Measurements from ENCODE around the gene BPIFB1. TPM values are rescaled to one million over a fixed set of nuclear protein-coding genes. Genes with fewer than 3 reads are reported as not detected.

BPIFB1 gene
- total and polyA plus RNA-seq, 2 of the 13 experiments (the other 11 are each of a cell fraction or from before 2014, with no cell fraction given): 0.82 to 4.4 TPM

GRCh38 chr20:33281550-33282146 is 1.4 kb upstream of the BPIFB1 start (continued):
- peak; percentile 91 for TF ChIP-seq ZNF280B (CRISPR knock-in tag; IDR thresholded peaks at IDR 0.05; ENCODE audit: borderline replicate concordance)
- TF ChIP-seq ZNF75D (CRISPR knock-in tag; IDR thresholded peaks at IDR 0.05; ENCODE audit: borderline replicate concordance): no peak
- no peak for TF ChIP-seq RORA (CRISPR knock-in tag; IDR thresholded peaks at IDR 0.05)
- peak; percentile 38; the same call in 1 of the 2 replicates for TF ChIP-seq HOXA3 (CRISPR knock-in tag; IDR thresholded peaks at IDR 0.05)
- TF ChIP-seq SRSF9 (IDR thresholded peaks at IDR 0.05; ENCODE audit: borderline replicate concordance, insufficient read depth, low read depth, low read length, poor library complexity, severe bottlenecking): no peak
- no peak for TF ChIP-seq ATF6 (CRISPR knock-in tag; conservative IDR thresholded peaks at IDR 0.05)
- TF ChIP-seq WIZ (CRISPR knock-in tag; IDR thresholded peaks at IDR 0.05): no peak
- no peak for TF ChIP-seq ZNF747 (CRISPR knock-in tag; IDR thresholded peaks at IDR 0.05; ENCODE audit: borderline replicate concordance)
- no peak for TF ChIP-seq HOXA7 (CRISPR knock-in tag; IDR thresholded peaks at IDR 0.05)
- no peak for TF ChIP-seq TP53 (CRISPR knock-in tag; conservative IDR thresholded peaks at IDR 0.05)
- peak; percentile 57; the same call in 1 of the 2 replicates for TF ChIP-seq KDM1A (CRISPR knock-in tag; IDR thresholded peaks at IDR 0.05)
- peak; percentile 37; the same call in 1 of the 2 replicates for TF ChIP-seq ZNF761 (CRISPR knock-in tag; conservative IDR thresholded peaks at IDR 0.05)
- peak; percentile 81; the same call in 1 of the 2 replicates for TF ChIP-seq ZNF44 (CRISPR knock-in tag; IDR thresholded peaks at IDR 0.05)
- TF ChIP-seq ARNT2 (CRISPR knock-in tag; IDR thresholded peaks at IDR 0.05; ENCODE audit: low read depth): 0 out of 2 replicates have a peak, but pooled peaks have one; percentile 38
- TF ChIP-seq TBP (CRISPR knock-in tag; IDR thresholded peaks at IDR 0.05): no peak
- no peak for TF ChIP-seq ZNF432 (CRISPR knock-in tag; IDR thresholded peaks at IDR 0.05; ENCODE audit: borderline replicate concordance)
- TF ChIP-seq NR2C2 (CRISPR knock-in tag; IDR thresholded peaks at IDR 0.05; ENCODE audit: borderline replicate concordance): no peak
- TF ChIP-seq ZNF547 (CRISPR knock-in tag; IDR thresholded peaks at IDR 0.05): no peak; the same call in 1 of the 2 replicates
- no peak; the same call in 1 of the 2 replicates for TF ChIP-seq ZNF331 (CRISPR knock-in tag; IDR thresholded peaks at IDR 0.05)
- TF ChIP-seq ZSCAN29 (CRISPR knock-in tag; conservative IDR thresholded peaks at IDR 0.05): no peak
- TF ChIP-seq FOXK2 (IDR thresholded peaks at IDR 0.05): no peak
- peak; percentile 41; the same call in 1 of the 2 replicates for TF ChIP-seq FOXO1 (CRISPR knock-in tag; IDR thresholded peaks at IDR 0.05)
- no peak for TF ChIP-seq MLLT10 (CRISPR knock-in tag; IDR thresholded peaks at IDR 0.05)
- no peak; the same call in 1 of the 2 replicates for TF ChIP-seq MATR3 (CRISPR knock-in tag; IDR thresholded peaks at IDR 0.05)
- no peak for TF ChIP-seq DMTF1 (CRISPR knock-in tag; IDR thresholded peaks at IDR 0.05)
- no peak; the same call in 1 of the 2 replicates for TF ChIP-seq SOX5 (CRISPR knock-in tag; IDR thresholded peaks at IDR 0.05; ENCODE audit: borderline replicate concordance)
- TF ChIP-seq TBX2 (CRISPR knock-in tag; IDR thresholded peaks at IDR 0.05; ENCODE audit: borderline replicate concordance): 0 out of 2 replicates have a peak, but pooled peaks have one; percentile 22

Data from HepG2 (cell line).